Pons (tissue), 1 donor: ENCODE results near the gene NRXN3.

ENCODE experiments used
- DNase-seq: peaks from one replicate; pipeline ENCODE4 v3.0.0-alpha.2; 2016; ENCODE audit warnings: low spot score

Gene NRXN3

DNA sequence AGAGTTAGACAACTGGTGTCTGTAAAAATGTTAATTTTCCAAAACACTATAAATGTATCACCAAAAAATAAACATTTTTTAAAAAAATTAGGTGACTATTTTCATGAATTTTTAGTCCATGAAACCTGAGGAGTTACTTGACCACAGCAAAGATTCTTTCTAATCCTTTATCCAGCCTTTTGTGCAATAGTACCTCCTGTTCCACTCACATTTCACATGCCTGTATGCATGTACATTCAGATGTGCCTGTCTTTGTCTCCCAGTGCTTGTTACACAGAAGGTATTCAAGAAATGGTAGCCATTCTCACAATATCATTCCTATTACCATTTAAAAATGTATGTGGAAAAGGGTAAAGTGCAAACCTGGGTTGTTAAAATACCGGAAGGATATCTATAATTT lies 1184.2 kb downstream of the NRXN3 start:
- no peak for DNase-seq

DNA sequence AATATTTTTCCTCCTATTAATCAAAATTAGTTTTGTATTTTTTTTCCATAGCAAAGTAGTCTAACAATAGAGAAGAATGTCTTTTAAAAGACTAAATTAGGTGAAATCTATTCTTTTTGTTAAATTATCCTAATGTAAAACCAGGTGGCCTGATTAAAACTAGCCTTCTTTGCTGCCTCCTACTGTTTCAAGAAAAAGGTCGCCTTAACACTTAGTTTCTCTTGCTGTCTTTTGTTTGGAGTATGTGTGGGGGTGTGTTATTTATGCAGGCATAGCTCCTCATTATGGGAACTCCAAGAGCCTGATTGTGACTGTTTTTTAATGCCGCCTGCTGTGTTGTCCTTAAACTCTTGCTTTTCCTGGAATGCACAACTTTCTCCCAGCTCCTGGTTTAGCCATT lies 1185.9 kb downstream of the NRXN3 start:
- no peak for DNase-seq

DNA sequence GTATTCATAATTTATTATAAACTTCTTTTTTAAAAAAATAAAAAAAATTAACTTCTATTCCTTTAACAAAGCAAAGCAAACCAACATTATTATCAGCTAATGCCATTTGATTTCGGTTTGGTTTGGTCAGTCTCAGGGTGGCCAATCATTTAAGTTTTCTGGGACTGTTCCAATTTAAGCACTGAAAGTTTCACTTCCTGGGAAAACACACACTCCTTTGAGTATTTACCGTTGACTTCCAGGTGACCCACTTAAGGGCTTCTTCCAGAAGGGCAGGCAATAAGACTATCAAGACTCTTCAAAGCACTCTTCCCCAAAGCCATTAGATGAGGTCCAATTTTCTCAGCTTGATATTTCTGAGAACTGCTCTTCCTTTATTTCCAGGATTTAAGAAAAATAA lies 1187.1 kb downstream of the NRXN3 start:
- DNase-seq: no peak

DNA sequence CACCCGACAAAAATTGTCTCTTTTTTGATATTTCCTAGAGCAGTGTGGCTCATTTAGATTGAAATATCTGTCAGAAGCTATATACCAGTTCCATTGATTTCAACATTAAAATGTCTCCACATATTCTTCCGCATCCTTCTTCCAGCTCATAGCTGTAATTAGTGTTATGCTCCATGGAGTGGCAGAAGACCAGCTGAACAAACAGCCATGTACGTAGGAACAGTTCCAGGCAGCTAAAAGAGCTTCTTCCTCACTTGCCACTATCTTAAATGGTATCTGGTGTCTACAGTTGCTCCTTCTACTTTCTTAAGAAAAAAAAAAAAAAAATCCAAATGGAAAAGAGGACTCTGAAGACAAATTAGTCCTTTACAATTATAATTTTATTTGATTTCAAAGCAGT lies 1193.1 kb downstream of the NRXN3 start:
- no peak for DNase-seq

DNA sequence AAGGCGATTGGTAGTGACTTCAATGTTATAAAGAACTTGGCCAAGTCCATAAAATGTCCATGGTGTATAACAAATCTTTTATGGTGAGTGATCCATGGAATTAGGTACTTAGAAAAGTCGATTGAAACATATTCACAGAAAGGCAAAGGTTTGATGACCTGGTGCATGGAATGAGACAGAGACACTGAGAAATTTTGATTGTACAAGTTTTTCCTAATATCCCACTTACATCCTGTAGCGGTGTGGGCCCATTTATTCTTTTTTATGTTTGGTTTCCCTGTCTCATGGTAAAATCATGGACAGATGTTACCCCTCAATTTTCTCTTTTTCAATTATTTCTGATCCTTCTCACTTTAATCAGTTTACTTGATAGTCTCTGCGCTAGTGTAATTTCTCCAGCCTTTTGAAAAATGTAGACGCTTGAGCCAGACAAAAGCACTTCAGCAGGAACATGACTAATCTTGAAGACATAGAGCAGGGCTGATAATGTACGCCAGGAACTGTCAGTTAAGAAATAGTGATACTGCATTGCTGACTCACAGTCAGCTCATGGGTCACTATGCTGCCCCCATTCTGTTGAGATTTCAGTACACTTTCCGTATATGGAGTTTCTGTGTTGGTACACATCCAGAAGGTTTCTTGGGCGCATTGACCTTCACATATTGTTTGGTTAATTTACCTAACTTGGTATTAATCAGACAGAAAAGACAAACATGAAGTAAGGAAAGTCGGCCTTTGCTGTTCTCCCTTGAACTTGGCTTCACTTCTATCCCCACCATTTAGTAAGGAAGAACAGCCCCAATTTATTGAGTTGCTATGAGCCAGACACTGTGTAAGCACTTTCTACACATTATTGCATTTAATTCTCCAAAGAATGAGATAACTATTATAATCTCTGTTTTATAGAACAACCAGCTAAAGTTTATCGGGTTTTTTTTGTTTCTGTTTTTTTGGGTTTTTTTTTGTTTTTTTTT lies 1199.5 kb downstream of the NRXN3 start:
- no peak for DNase-seq

DNA sequence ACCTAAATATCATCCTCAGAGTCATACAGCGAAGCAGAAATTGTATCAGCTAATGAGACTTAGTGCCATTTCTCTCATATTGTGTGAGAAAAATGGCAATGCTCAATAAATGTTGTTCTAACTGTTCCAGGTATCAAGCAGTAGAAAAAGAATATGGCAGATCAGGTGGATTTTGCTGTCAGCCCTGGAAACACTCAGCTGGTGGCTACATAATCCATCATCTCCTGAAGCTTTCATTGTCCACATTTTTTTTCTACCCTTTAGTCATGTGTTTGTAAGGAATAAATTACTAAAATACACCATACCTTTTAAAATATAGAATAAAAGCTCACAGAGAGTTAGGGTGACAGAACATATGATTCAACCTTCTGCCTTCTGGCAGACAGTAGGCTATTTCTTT lies 1200.8 kb downstream of the NRXN3 start:
- no peak for DNase-seq

DNA sequence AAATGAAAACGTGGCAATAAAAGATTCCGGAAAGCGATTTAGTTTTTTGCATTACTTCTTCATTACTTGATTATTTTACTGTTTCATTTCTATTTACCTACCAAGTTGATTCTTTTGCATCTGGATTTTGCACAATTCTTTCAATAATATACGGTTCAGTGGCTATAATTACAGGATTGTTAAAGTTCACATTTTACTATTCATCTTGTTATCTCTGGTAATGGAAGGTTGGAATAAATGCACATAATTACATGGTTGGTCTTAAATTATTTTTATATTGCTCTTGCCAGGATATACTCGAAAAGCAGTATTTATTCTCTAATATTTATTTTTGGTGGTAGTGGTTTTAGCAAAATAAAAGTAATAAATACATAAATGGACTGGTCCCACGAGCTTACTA lies 1203.3 kb downstream of the NRXN3 start:
- no peak for DNase-seq

DNA sequence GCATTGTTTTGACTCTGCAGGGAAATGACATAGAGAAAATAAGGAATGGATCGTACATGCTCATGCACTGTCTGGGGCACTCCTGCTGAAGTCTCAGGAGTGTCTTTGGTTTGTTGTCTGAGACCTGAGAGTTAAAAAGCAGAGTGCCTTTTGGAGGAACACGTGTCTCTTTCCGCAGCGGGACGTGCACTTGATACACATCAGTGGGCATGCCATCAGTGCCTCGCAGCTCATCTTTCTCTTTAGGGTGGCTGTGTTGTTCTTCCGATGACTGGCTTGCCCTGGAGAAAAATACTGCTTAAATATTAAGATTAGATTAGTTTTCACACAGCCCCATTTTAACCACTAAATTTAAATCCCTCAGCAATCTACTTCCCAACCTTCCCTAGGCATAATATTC lies 1205.2 kb downstream of the NRXN3 start:
- DNase-seq: no peak

DNA sequence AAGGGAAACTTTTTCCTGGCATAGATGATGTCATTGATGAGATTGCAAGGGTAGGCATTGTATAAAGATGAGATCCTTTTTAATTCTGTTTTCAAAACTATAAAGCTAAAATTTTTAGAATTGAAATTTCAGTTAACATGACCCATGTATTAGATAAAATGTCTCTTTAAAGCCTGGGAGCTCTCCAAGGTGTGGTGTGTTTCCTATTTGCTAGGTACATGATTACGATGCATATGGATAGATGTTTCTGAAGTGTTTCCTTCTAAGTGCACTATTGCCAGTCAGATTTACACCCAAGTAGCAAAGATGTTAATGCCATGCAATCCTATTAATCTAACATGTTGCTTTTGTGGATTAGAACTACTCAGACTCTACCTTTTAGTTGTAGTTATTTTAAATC lies 1206.4 kb downstream of the NRXN3 start:
- no peak for DNase-seq

DNA sequence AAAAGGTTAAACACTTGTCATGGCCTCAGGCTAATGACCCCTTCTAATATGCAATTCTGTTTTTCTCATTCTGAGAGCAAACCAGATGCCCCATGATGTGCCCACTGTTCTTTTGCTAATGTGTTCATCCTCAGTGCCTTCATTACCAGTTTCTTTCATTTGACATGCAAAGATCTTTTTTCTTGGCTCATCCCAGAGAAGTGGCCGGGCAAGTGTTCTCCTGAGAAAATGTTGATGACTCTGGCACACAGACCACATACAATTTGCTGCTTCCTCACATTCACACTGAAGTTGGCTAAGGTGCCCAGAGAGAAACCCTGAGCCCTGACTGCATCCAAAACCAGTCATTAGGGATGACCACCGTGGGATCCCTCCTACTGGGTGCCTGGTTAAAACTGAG lies 1207.8 kb downstream of the NRXN3 start:
- no peak for DNase-seq

DNA sequence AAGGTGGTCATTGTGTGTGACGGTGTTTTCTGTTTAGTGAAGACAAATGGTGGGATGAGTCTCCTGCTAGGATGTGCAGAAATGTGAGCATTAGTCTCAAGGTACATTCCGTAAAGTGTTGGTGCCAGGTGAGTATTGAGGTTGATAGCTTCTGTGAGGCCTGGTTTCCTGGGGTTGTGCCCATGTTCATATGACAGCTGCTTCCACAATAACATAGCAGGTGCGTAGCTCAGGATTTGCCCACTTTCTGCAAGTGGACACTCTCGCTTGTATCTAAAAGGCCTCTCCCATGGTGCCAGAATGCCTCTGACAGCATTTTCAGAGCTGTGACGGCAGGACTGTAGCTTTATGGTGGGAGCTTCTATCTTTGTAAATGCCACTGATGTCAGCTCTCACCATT lies 1209.1 kb downstream of the NRXN3 start:
- DNase-seq: no peak

DNA sequence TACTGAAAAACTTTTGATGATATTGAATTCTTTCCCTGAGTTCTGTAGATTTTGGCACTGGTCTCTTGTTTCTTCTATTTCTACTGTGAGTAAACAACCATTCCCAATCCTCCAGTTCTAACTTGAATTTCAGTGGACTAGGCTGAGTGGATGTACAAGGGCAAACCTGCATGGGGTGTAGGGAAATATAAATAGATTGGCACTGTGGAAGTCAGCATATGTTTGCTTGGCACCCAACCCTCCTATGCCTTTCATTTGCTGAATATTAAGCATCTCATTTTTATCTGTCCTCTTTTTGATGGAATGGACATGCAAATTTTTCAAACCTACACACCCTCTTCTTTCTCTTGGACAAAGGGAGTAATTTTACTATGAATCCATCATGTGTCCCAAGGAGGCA lies 1212.9 kb downstream of the NRXN3 start:
- DNase-seq: no peak

DNA sequence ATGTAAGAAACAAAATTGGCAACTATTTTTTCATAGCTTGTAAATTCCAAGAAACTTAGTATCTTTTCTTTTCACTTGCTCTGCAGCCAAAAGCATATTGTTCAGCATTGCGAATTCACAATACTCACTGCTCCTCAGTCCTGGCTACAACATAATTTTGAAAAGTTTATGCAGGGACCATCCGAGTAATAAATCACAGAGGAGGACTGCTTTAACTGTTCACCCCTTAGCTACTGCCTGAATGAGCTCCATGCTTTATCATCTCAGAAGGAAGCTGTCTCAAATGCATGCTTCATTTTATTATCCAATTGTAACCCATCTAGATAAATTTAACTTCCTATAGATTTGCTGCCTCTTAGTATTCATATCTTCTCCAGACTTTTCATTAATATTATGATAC lies 1213.3 kb downstream of the NRXN3 start:
- DNase-seq: no peak

DNA sequence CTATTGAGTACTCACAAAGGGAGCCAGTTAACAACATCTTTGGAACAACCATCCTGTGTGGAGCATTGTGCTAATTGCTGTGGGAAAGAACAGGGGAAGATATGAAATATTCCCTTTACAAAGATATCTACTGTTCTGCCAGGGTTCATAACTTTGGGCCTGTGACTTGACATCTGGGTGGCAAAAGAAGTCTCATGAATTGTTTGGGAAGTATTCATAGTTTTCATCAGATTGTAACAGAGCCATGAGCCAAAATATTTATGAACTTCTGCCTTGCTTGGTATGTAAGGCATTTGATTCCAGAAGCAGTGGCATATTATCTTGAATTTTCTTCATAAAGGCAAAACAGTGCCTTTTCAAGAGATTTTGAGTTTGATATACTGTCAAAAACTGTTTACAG lies 1224.9 kb downstream of the NRXN3 start:
- no peak for DNase-seq

DNA sequence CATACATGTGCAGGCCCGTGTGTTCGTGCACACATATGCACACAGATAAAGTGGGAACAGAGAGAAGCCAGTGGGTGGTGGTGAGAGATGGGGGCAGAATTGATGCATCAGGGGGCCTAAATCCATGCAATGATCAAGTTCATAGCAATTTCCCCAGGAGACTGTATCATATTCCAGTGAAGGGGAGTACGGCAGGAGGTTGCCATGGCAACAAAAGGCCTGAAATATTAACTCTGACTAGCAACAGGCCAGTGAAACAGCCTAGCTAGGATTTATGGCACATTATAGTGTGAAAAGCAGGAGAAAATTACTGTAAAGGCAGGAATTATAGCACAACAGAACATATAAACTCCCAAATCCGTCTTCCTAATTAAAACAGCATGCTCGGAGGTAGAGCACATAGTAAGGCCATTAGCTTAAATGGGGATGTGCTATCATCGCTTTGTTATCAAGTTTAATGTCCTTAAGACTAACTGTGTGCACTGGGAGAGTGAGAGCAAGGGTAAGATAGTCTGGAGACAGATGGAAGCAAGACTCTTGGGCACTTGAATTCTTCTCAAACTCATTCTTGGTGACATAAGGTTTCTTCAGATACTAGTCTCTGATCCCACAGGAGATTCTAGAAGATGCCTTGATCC lies 1234.8 kb downstream of the NRXN3 start:
- DNase-seq: no peak

DNA sequence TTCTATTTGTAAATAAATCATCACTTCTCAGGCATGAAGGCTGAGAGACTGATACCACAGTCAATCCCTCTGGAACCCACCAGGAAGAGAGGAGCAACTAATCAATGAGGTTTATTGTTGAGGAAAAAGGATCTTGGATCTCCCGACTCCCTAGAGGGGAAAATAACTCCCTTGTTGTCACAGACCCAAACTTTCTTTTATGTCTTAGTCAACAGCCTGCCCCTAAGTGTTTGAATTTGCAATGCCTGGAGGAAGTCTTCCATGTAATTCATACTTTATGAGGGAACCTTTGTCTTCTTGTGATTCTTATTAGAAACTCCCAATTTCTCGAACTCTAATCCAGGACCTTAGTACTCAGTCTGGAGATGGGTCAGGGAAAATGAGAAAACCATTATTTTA lies 1235.3 kb downstream of the NRXN3 start:
- DNase-seq: no peak

DNA sequence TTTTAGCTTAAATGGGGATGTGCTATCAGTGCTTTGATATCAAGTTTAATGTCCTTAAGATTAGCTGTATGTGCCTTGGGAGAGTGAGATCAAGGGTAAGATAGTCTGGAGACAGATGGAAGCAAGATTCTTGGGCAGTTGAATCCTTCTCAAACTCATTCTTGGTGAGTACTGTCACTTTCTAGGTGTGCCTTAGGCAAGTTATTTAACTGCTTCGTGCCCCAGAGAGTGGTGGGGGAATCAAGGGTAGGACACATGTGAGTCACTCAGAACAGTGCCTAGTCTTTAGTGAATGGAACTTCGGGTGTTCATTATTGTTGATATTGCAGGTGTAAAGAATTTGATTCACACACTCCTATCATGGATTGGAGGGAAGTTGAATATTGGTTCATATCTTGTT lies 1237.4 kb downstream of the NRXN3 start:
- no peak for DNase-seq

DNA sequence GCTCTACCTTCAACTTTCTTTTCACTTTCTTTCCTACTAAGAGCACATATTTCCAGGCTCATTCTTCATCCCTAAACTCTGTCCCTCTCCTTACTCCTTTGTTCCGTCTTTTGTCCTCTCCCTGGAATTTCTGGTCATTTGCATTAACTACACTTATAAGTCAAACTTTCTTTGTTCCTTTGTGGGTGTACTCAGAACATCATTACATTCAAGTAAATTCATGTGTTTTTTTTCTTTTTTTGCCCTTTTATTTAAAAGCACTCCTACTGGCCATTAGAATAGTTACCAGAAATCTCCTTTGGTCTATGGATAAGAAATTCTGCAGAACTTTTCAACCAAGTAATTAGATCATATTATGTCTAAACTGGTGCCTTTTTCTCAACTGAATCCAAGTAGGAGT lies 1238.5 kb downstream of the NRXN3 start:
- no peak for DNase-seq

DNA sequence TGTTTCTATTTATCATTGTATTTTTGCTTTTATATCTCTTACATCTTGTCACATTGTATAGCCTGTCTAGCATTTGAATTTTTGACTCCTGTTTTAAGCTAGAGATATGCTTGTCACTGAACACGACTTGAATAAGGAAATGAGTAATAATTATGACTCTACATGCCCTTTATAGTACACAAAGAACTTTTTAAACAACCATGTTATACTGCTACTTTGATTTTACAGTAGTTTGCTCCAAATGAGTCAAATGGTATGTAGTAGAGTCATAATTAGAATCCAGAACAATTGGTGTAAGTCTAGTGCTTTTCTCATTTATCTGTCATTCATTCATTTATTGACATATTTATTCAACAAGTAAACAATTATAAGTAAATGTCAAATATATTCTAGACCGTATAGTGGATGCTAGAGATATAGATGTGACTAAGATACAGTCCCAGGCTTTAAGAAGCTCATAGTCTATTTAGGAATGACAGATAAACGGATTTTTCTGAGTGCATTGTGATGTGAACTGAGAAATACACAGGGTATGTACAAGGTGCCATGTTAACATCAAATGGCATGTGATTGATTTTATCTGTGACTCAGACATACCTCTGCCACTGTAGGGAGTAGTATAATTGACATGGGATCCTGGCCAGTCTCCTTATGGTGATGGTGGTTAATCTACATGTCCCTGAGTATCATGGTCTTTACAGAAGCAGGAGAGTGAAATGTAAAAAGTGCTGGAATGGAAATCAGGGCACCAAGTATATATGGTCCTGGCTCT lies 1241.4 kb downstream of the NRXN3 start:
- DNase-seq: no peak

DNA sequence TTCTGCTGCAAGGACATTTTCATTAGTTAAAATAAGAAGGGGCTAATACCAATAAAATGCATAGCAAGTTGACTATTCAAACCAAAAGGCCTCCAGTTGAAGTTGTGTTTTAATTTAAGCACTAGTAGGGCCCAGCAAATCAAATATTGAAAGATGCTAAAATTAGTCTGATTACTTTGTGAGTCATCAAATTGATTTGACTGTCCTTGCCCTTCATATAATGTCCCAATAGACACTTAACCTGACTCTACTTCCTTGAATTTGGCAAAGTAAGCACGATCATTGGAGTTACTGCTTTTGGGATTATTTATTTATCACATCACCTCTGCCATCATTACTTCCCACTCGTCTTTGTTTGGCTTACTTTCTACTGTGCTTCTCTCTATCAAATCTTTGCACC lies 1242.6 kb downstream of the NRXN3 start:
- no peak for DNase-seq

DNA sequence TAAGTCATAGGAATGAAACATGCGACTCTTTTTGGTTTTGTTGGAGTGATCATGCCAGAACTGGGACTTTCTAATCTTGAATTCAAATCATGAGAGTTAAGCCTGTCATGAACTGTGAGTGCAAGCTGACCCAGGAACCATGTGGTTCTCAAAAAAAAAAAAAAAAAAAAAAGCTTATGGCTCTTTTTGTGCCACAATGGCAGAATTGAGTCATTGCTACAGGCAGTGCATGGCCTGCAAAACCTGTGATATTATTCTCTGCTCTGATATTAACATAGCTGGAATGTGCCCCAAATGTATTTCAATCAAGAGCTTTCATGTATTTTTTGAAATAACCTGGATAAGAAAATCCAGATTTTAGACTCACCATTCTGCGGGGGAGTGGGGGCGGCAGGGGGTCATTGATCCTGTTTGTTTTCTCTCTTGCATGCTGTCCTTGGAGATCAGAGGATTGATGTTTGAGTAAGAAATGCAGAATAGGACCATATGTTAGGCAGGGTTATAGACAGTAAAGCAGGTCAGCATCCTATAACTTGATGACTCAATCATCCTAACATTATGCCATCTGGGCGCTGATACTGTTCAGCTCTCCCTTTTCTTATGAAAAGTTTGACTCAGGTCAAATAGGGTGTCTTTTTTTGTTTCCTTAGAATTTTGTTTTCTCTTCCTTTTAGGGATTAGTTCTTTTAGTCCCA lies 1243.7 kb downstream of the NRXN3 start:
- no peak for DNase-seq

DNA sequence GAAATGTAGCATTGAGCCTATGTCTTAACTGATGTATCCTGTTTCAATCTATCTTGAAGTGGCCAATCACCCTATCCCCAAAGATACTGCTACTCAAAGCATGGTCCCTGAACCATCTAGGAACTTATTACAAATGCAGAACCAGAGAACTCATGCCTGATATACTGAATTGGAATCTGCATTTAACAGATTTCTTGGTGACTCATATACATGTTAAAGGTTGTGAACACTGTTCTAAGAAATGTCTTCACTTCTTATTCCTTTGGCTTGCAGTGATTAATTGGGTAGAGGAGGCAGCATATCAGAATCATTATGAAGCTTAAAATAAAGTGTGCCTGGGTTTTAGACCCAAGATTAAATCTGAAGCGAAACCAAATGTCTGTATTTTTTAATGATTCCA lies 1245.6 kb downstream of the NRXN3 start:
- DNase-seq: no peak
